GM12872 (cell line): Measurements from ENCODE around the gene BCR.
A peak's percentile ranks its signal among the peaks of the same experiment; 100 is the strongest.

Source experiments
- TF ChIP-seq, protein P1 (sequence below): IDR thresholded peaks from 3 replicates; pipeline ENCODE4 v1.5.1; 2011; ENCODE audit warnings: low read depth, mild to moderate bottlenecking, low read length, moderate library complexity; ENCODE audit not compliant: insufficient read depth

The BCR gene

GRCh38 chr22:23169043-23169406 lies 11.3 kb upstream of the BCR start:
- TF ChIP-seq, protein P1, sequence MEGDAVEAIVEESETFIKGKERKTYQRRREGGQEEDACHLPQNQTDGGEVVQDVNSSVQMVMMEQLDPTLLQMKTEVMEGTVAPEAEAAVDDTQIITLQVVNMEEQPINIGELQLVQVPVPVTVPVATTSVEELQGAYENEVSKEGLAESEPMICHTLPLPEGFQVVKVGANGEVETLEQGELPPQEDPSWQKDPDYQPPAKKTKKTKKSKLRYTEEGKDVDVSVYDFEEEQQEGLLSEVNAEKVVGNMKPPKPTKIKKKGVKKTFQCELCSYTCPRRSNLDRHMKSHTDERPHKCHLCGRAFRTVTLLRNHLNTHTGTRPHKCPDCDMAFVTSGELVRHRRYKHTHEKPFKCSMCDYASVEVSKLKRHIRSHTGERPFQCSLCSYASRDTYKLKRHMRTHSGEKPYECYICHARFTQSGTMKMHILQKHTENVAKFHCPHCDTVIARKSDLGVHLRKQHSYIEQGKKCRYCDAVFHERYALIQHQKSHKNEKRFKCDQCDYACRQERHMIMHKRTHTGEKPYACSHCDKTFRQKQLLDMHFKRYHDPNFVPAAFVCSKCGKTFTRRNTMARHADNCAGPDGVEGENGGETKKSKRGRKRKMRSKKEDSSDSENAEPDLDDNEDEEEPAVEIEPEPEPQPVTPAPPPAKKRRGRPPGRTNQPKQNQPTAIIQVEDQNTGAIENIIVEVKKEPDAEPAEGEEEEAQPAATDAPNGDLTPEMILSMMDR: no peak

GRCh38 chr22:23175817-23176644 lies 4.3 kb upstream of the BCR start:
- TF ChIP-seq, protein P1: no peak

- TF ChIP-seq, protein P1: no peak
Measured at GRCh38 chr22:23176645-23177027, 3.7 kb upstream of the BCR start.

DNA sequence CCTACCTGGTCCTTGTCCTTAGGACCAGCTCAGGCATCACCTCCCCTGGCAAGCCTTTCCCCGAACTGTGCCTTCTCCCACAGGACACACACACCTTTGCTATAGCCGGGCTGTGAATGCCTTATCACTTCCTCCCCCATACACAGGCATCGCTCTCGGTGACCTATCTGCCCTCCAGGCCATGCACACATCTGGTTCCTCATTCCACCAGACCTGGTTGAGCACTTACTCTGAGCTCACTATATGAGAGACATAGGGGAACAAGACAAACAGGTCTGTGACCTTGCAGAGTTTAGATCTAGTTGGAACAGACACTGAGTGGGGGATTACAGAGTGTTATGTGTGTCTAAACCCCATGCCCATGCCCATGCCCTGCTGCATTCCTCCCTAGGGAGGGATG lies 3.1 kb upstream of the BCR start:
- TF ChIP-seq, protein P1: no peak

DNA sequence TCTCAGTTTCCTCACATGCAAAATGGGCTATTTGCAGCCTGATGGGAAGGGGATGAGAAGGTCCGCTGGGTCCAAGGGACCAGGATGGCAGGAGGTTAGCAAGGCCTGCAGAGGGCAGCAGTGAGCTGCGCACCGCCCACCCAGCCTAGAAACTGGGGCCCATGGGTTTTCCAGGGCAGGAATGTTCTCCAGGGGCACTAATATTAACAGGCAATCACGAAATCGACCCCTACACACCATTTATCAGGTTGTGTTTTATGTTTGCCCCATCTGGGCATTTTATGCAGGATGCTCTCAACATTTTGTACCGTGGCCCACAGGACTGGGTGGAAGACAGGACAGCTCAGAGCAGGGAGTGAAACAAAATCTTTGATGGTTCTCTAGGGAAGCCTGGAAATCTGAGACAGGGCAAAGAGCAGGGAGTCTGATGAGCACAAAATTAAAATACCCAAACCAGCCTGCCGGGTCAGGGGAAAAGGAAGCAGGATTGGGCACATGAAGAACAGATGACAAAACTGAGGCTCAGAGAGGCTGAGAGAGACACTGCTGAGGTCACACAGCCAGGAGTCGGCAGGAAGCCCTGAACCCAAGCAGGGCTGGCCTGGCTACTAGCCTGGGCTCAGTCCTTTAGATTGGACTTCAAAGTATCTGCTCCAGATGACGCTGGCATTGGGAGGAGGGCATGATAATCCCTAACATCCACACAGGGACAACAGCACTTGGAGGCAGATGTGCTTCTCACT lies 1.6 kb upstream of the BCR start:
- TF ChIP-seq, protein P1: peak; percentile 99

DNA sequence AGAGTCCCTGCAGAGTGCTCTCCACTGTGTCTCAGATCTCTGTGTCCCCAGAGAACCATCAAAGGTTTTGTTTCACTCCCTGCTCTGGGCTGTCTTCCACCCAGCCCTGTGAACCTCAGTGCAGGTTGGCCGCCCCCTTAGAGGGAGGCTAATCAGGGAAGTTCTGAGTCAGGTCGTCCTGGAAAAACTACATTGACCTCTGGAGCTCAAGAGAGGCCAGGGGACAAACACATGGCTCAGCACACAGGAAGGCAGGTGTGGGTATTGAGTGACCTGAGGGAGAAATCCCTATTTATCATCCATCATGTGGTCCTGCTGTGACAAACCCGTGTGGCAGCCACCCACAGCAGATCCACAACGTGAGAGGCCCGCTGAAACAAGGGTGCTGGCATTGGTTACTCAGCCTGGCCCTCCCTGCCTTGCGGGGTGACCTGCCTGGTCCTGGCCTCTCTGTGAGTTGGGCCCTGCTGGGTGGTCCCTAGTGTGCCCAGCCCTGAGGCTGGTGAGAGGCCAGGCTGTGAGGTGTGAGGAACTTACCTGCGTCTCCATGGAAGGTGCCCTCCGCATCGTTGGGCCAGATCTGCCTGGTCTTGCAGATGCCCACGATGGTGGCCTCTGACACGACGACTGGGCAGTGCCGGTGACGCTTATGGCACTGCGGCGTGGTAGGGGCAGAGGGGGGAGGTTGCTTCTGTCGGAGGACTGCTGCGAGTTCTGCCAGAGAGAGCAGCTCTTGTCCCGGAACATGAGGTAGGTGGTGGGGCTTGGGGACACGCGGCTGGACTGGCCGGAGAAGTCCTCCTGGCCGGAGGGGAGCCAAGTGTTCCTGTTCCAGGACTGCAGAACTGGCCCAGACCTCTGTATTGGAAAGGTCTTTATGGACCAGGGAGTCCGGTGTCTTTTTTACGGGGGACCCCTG lies 669 bp upstream of the BCR start:
- TF ChIP-seq, protein P1: no peak
